Neural progenitor cell (in vitro differentiated cells): ENCODE results near the gene ZIC1. TPM values are rescaled to one million over a fixed set of nuclear protein-coding genes. Genes with fewer than 3 reads are reported as not detected.
A peak's percentile ranks its signal among the peaks of the same experiment; 100 is the strongest.

Source experiments
- DNase-seq: peaks from one replicate; pipeline ENCODE4 v3.0.0-alpha.2; 2016; ENCODE audit warnings: low spot score
- H2AFZ ChIP-seq: fragments of 200-600 bp; sonication (generic); replicated peaks from 2 replicates; pipeline ENCODE4 v1.6.1; 2016; ENCODE audit warnings: antibody characterized with exemption
- H3F3A ChIP-seq: fragments of 200-600 bp; sonication (generic); 2 replicates; pipeline ENCODE4 v1.6.1; 2016; ENCODE audit warnings: antibody characterized with exemption, low read depth
- H3K27ac ChIP-seq: fragments of 200-600 bp; sonication (generic); 2 replicates; pipeline ENCODE4 v1.5.1; 2016; ENCODE audit warnings: mild to moderate bottlenecking
- H3K27me3 ChIP-seq: fragments of 200-600 bp; sonication (generic); 2 replicates; pipeline ENCODE4 v1.6.1; 2016; ENCODE audit warnings: mild to moderate bottlenecking, moderate library complexity
- H3K36me3 ChIP-seq: fragments of 200-600 bp; sonication (generic); 2 replicates; pipeline ENCODE4 v1.5.1; 2016
- H3K4me1 ChIP-seq: fragments of 200-600 bp; sonication (generic); 2 replicates; pipeline ENCODE4 v1.6.1; 2016; ENCODE audit warnings: mixed run types
- H3K4me2 ChIP-seq: fragments of 200-600 bp; sonication (generic); 2 replicates; pipeline ENCODE4 v1.6.1; 2016
- H3K4me3 ChIP-seq: fragments of 200-600 bp; sonication (generic); 2 replicates; pipeline ENCODE4 v1.5.1; 2016
- H3K79me2 ChIP-seq: fragments of 200-600 bp; sonication (generic); 2 replicates; pipeline ENCODE4 v1.6.1; 2016; ENCODE audit warnings: low read depth
- H3K9ac ChIP-seq: fragments of 200-600 bp; sonication (generic); 2 replicates; pipeline ENCODE4 v1.6.1; 2016
- H3K9me3 ChIP-seq: fragments of 200-600 bp; sonication (generic); 2 replicates; pipeline ENCODE4 v1.5.1; 2016; ENCODE audit warnings: low read depth
- H4K20me1 ChIP-seq: fragments of 200-600 bp; sonication (generic); 2 replicates; pipeline ENCODE4 v1.6.1; 2016; ENCODE audit warnings: low read depth
- H3K27ac Mint-ChIP-seq: 3 replicates; pipeline ENCODE4 v1.8.0; 2021; ENCODE audit warnings: mixed read lengths
- H3K27me3 Mint-ChIP-seq: 2 replicates; pipeline ENCODE4 v1.8.0; 2022; ENCODE audit warnings: low read depth, mild to moderate bottlenecking, inconsistent platforms, moderate library complexity, mixed read lengths; ENCODE audit not compliant: insufficient read depth
- H3K36me3 Mint-ChIP-seq: 3 replicates; pipeline ENCODE4 v1.8.0; 2021; ENCODE audit warnings: mixed read lengths
- H3K4me1 Mint-ChIP-seq: 3 replicates; pipeline ENCODE4 v1.8.0; 2021; ENCODE audit warnings: mixed read lengths
- H3K4me3 Mint-ChIP-seq: 3 replicates; pipeline ENCODE4 v1.8.0; 2021; ENCODE audit warnings: mild to moderate bottlenecking, moderate library complexity, mixed read lengths
- H3K9me3 Mint-ChIP-seq: 3 replicates; pipeline ENCODE4 v1.8.0; 2020; ENCODE audit warnings: mixed read lengths
- CTCF ChIP-seq: fragments of 200-600 bp; sonication (generic); IDR thresholded peaks from 2 replicates; pipeline ENCODE4 v1.5.1; 2017; ENCODE audit warnings: antibody characterized with exemption, mild to moderate bottlenecking
- EZH2 ChIP-seq: fragments of 200-600 bp; sonication (generic); IDR thresholded peaks from 2 replicates; pipeline ENCODE4 v1.6.1; 2017; ENCODE audit warnings: antibody characterized with exemption, mild to moderate bottlenecking, moderate library complexity
- EZH2phosphoT487 ChIP-seq: fragments of 200-600 bp; sonication (generic); IDR thresholded peaks from 2 replicates; pipeline ENCODE4 v1.6.1; 2017; ENCODE audit warnings: antibody characterized with exemption
- total RNA-seq: library from RNA; depleted of rRNA; stranded (reverse); fragments of >200 nt; gene quantifications from 2 replicates; pipeline ENCODE4 v1.2.3, GENCODE V29; 2015; ENCODE audit warnings: low replicate concordance

Gene ZIC1
- total RNA-seq, 1 donor from 2014 or later, result 0.56 TPM

- TF ChIP-seq EZH2phosphoT487 (no peak), EZH2 (no peak), CTCF (no peak)
- H3K4me3 Mint-ChIP-seq, result peak overlapping the region; percentile 87
- Histone ChIP-seq H3K9ac (no peak overlapping the region), H4K20me1 (peaks cover 52% of the 10 kb centered on the region), H3K79me2 (no peaks in the 10 kb centered on the region), H3K9me3 (no peaks in the 10 kb centered on the region), H3K4me3 (no peak overlapping the region), H3K36me3 (no peaks in the 10 kb centered on the region), H3K27me3 (peaks cover 100% of the 10 kb centered on the region), H3F3A (peaks cover 3% of the 10 kb centered on the region), H3K27ac (no peak overlapping the region), H2AFZ (no peak overlapping the region), H3K4me2 (no peak overlapping the region), H3K4me1 (no peaks in the 10 kb centered on the region)
- H3K9me3 Mint-ChIP-seq, result no peaks in the 10 kb centered on the region
- no peak for DNase-seq
- peaks cover 23% of the 10 kb centered on the region for H3K27me3 Mint-ChIP-seq
- H3K36me3 Mint-ChIP-seq, result peaks cover 4% of the 10 kb centered on the region
- H3K27ac Mint-ChIP-seq, result peak overlapping the region; percentile 50
- peaks cover 83% of the 10 kb centered on the region for H3K4me1 Mint-ChIP-seq
Measured at GRCh38 chr3:147367676-147368075, 41.5 kb upstream of the ZIC1 start.

- Histone ChIP-seq H3K79me2 (no peaks in the 10 kb centered on the region), H3K9ac (no peak overlapping the region), H3K9me3 (no peaks in the 10 kb centered on the region), H2AFZ (no peak overlapping the region), H4K20me1 (peaks cover 56% of the 10 kb centered on the region), H3K4me1 (no peaks in the 10 kb centered on the region), H3K27me3 (peaks cover 100% of the 10 kb centered on the region), H3F3A (peaks cover 3% of the 10 kb centered on the region), H3K4me2 (no peak overlapping the region), H3K4me3 (no peak overlapping the region), H3K36me3 (no peaks in the 10 kb centered on the region), H3K27ac (no peak overlapping the region)
- no peaks in the 10 kb centered on the region for H3K9me3 Mint-ChIP-seq
- peak; percentile 17 for TF ChIP-seq EZH2phosphoT487
- peak; percentile 18 for TF ChIP-seq EZH2
- TF ChIP-seq CTCF, result no peak
- peaks cover 83% of the 10 kb centered on the region for H3K4me1 Mint-ChIP-seq
- peak overlapping the region; percentile 87 for H3K4me3 Mint-ChIP-seq
- peaks cover 26% of the 10 kb centered on the region for H3K27me3 Mint-ChIP-seq
- no peak for DNase-seq
- peaks cover 5% of the 10 kb centered on the region for H3K36me3 Mint-ChIP-seq
- peak overlapping the region; percentile 91 for H3K27ac Mint-ChIP-seq
Measured at GRCh38 chr3:147368151-147368550, 41.0 kb upstream of the ZIC1 start.

- H3K4me1 Mint-ChIP-seq, result peaks cover 84% of the 10 kb centered on the region
- TF ChIP-seq CTCF (no peak), EZH2phosphoT487 (peak; percentile 45), EZH2 (peak; percentile 47)
- peaks cover 29% of the 10 kb centered on the region for H3K27me3 Mint-ChIP-seq
- H3K9me3 Mint-ChIP-seq, result no peaks in the 10 kb centered on the region
- Histone ChIP-seq H3K4me3 (no peak overlapping the region), H2AFZ (no peak overlapping the region), H3K79me2 (no peaks in the 10 kb centered on the region), H3K27me3 (peaks cover 100% of the 10 kb centered on the region), H3K4me1 (no peaks in the 10 kb centered on the region), H3K9me3 (no peaks in the 10 kb centered on the region), H3K36me3 (no peaks in the 10 kb centered on the region), H4K20me1 (peaks cover 61% of the 10 kb centered on the region), H3F3A (peaks cover 3% of the 10 kb centered on the region), H3K27ac (no peak overlapping the region), H3K4me2 (no peak overlapping the region), H3K9ac (no peak overlapping the region)
- H3K36me3 Mint-ChIP-seq, result peaks cover 6% of the 10 kb centered on the region
- peak overlapping the region; percentile 91 for H3K27ac Mint-ChIP-seq
- peak overlapping the region; percentile 87 for H3K4me3 Mint-ChIP-seq
- DNase-seq, result peak; percentile 57
Measured at GRCh38 chr3:147368561-147369221, 40.5 kb upstream of the ZIC1 start.
